K562 (cell line): ENCODE results near the gene FBL. TPM values are rescaled to one million over a fixed set of nuclear protein-coding genes. Genes with fewer than 3 reads are reported as not detected.
A peak's percentile ranks its signal among the peaks of the same experiment; 100 is the strongest.

Experiments
- CREM ChIP-seq: IDR thresholded peaks from 2 replicates; pipeline ENCODE4 v1.6.1; 2014; ENCODE audit warnings: antibody characterized with exemption, low read depth
- FOSL1 ChIP-seq: fragments of 200-800 bp; sonication (Bioruptor generic); conservative IDR thresholded peaks from 2 replicates; pipeline ENCODE4 v1.6.1; 2016; ENCODE audit warnings: missing genetic modification characterization, missing compliant biosample characterization
- SMC3 ChIP-seq: conservative IDR thresholded peaks from 2 replicates; pipeline ENCODE4 v1.6.1; 2011; ENCODE audit warnings: low read depth, low read length, improper control_type of control experiment; ENCODE audit not compliant: insufficient read depth
- ZNF347 ChIP-seq: fragments of 450-650 bp; formaldehyde crosslinking; IDR thresholded peaks from 2 replicates; pipeline ENCODE4 v1.4.0; 2020; ENCODE audit warnings: low read depth, mild to moderate bottlenecking, moderate library complexity
- ZNF354B ChIP-seq: fragments of 250-450 bp; sonication (Bioruptor Pico); IDR thresholded peaks from 2 replicates; pipeline ENCODE4 v1.4.0; 2020
- ZNF431 ChIP-seq: sonication (generic); formaldehyde crosslinking; IDR thresholded peaks from 2 replicates; pipeline ENCODE4 v1.8.0; 2022; ENCODE audit warnings: mild to moderate bottlenecking, missing genetic modification reagents
- polyA plus RNA-seq, 8 experiments: library from polyadenylated mRNA; depleted of rRNA in 4 of 8; stranded (reverse) in 5 of 8; unstranded in 3 of 8; fragments of >200 nt; fragmentation: Nextera tagmentation in 2 of 8; fragmentation: Illumina TruSeq in 1 of 8; extraction: Ambion mirVana in 2 of 8; extraction: Trizol in 1 of 8; gene quantifications; 2 replicates each; pipeline versions ENCODE4 v1.2.1 to v1.2.3, GENCODE V29; 2011 to 2014; ENCODE audit warnings: inconsistent platforms in 1 of 8, missing spikeins in 1 of 8
- total RNA-seq, 7 experiments: library from RNA; depleted of rRNA in 6 of 7; stranded (reverse); fragments of >200 nt in 6 of 7; fragmentation: Illumina TruSeq in 2 of 7; extraction: Trizol in 2 of 7; gene quantifications; 2 replicates each; pipeline versions ENCODE4 v1.2.1 to v1.2.3, GENCODE V29; 2011 to 2021; ENCODE audit warnings: low replicate concordance in 1 of 7
- TF ChIP-seq, protein P1 (sequence below): fragments of 450-650 bp; IDR thresholded peaks from 2 replicates; pipeline ENCODE4 v1.6.1; 2018; ENCODE audit not compliant: partially characterized antibody
- TF ChIP-seq, protein P2 (sequence below): fragments of 450-650 bp; IDR thresholded peaks from 2 replicates; pipeline ENCODE4 v1.6.1; 2016; ENCODE audit warnings: missing biosample characterization, missing genetic modification characterization

Gene FBL
- total and polyA plus RNA-seq, 9 of the 15 experiments (the other 6 are each of a cell fraction or from before 2014, with no cell fraction given), result 201 to 1,696 (median 696) TPM

DNA sequence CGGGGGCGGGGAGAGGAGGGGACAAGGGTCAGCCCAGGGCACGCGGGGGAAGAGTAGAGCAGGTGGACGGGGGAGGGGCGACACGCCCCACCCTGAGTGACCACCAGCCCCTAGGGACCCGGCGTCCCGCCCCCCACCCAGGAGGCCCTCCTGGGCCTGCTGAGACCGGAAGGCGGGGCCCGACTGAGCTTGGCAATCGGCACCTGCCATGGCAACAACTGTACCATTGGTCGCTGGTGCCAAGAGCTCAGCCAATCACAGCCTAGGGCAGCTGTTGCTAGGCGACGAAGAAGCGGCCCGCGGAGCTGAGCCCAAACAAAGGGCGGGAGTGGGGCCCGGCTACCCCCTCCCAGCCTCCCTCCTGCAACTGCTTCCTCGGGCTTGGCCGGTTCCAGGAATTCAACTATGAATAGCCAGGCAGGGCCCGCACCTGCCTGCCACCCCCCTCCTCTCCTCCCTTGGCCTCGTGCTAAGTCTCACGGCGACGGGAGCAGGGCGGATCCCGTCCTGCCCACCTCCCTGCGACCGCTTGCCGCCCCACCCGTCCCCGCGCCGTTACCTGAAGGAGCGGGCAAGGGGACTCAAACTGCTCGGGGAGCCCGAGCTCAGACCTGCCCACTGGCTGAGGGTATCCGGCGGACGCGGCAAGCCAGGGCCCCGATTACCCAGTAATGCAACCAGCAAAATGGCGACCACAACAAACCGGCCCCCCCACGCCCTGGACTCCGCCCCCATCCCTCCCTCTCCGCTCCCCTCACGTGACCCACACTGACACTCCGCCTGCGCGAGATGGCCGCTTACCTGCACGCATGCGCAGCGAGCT lies 12.5 kb downstream of the FBL start, which contains the start of gene DYRK1B (continued):
- TF ChIP-seq, protein P1, sequence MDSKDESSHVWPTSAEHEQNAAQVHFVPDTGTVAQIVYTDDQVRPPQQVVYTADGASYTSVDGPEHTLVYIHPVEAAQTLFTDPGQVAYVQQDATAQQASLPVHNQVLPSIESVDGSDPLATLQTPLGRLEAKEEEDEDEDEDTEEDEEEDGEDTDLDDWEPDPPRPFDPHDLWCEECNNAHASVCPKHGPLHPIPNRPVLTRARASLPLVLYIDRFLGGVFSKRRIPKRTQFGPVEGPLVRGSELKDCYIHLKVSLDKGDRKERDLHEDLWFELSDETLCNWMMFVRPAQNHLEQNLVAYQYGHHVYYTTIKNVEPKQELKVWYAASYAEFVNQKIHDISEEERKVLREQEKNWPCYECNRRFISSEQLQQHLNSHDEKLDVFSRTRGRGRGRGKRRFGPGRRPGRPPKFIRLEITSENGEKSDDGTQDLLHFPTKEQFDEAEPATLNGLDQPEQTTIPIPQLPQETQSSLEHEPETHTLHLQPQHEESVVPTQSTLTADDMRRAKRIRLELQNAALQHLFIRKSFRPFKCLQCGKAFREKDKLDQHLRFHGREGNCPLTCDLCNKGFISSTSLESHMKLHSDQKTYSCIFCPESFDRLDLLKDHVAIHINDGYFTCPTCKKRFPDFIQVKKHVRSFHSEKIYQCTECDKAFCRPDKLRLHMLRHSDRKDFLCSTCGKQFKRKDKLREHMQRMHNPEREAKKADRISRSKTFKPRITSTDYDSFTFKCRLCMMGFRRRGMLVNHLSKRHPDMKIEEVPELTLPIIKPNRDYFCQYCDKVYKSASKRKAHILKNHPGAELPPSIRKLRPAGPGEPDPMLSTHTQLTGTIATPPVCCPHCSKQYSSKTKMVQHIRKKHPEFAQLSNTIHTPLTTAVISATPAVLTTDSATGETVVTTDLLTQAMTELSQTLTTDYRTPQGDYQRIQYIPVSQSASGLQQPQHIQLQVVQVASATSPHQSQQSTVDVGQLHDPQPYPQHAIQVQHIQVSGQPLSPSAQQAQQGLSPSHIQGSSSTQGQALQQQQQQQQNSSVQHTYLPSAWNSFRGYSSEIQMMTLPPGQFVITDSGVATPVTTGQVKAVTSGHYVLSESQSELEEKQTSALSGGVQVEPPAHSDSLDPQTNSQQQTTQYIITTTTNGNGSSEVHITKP, result no peak
- peak; percentile 36; the same call in 1 of the 2 replicates for TF ChIP-seq ZNF347
- TF ChIP-seq, protein P2, sequence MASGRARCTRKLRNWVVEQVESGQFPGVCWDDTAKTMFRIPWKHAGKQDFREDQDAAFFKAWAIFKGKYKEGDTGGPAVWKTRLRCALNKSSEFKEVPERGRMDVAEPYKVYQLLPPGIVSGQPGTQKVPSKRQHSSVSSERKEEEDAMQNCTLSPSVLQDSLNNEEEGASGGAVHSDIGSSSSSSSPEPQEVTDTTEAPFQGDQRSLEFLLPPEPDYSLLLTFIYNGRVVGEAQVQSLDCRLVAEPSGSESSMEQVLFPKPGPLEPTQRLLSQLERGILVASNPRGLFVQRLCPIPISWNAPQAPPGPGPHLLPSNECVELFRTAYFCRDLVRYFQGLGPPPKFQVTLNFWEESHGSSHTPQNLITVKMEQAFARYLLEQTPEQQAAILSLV (tag), result no peak
- TF ChIP-seq CREM, result peak; percentile 43; the same call in 1 of the 2 replicates
- no peak for TF ChIP-seq ZNF431 (CRISPR knock-in tag)
- TF ChIP-seq SMC3, result no peak
- TF ChIP-seq ZNF354B (CRISPR knock-in tag), result no peak
- TF ChIP-seq FOSL1 (tag), result no peak
